Peyer's patch (tissue), 4 donors: ENCODE measurements around the gene ACTR5. TPM values are rescaled to one million over a fixed set of nuclear protein-coding genes. Genes with fewer than 3 reads are reported as not detected.

Experiments
- DNase-seq, 3 donors: peaks; one replicate each; pipeline ENCODE4 v3.0.0-alpha.2; 2017 to 2019
- H3K27ac ChIP-seq, 4 donors: fragments of 200-600 bp; sonication (generic); one replicate each; pipeline ENCODE4 v1.5.1; 2016 to 2019
- H3K27me3 ChIP-seq, 2 donors: fragments of 200-600 bp; sonication (generic); one replicate each; pipeline ENCODE4 v1.5.1; 2019
- H3K36me3 ChIP-seq, 3 donors: fragments of 200-600 bp; sonication (generic); one replicate each; pipeline ENCODE4 v1.5.1; 2016 to 2019
- H3K4me1 ChIP-seq, 4 donors: fragments of 200-600 bp; sonication (generic); one replicate each; pipeline ENCODE4 v1.5.1; 2016 to 2019
- H3K4me3 ChIP-seq, 4 donors: fragments of 200-600 bp; sonication (generic); 1 replicate in 3 of 4; 2 replicates in 1 of 4; pipeline ENCODE4 v1.5.1; 2016 to 2019; ENCODE audit warnings: mild to moderate bottlenecking in 1 of 4
- H3K9me3 ChIP-seq, 4 donors: fragments of 200-600 bp; sonication (generic); one replicate each; pipeline ENCODE4 v1.5.1; 2016 to 2019; ENCODE audit warnings: mild to moderate bottlenecking in 1 of 4
- POLR2A ChIP-seq, 2 donors: fragments of 450-650 bp; IDR thresholded peaks; one replicate each; pipeline ENCODE4 v1.5.1; 2017; ENCODE audit warnings: antibody characterized with exemption in 2 of 2, mild to moderate bottlenecking in 2 of 2, moderate library complexity in 2 of 2
- total RNA-seq, 4 donors: library from RNA; depleted of rRNA; stranded (reverse); fragments of >200 nt; gene quantifications; one replicate each; pipeline ENCODE4 v1.1.0, GENCODE V29; 2016
- TF ChIP-seq, protein P1 (sequence below), 6 experiments: fragments of 450-650 bp in 4 of 6; fragments of 200-600 bp in 2 of 6; sonication (generic) in 1 of 6; IDR thresholded peaks; one replicate each; pipeline ENCODE4 v1.5.1; 2017 to 2019; ENCODE audit warnings: antibody characterized with exemption in 6 of 6, mild to moderate bottlenecking in 3 of 6, moderate library complexity in 1 of 6

Gene ACTR5
- 10 to 100 TPM in 2 of 4 donors, 1 to 10 TPM in 2; 5.1 to 32.2 (median 11.0) TPM for total RNA-seq

DNA sequence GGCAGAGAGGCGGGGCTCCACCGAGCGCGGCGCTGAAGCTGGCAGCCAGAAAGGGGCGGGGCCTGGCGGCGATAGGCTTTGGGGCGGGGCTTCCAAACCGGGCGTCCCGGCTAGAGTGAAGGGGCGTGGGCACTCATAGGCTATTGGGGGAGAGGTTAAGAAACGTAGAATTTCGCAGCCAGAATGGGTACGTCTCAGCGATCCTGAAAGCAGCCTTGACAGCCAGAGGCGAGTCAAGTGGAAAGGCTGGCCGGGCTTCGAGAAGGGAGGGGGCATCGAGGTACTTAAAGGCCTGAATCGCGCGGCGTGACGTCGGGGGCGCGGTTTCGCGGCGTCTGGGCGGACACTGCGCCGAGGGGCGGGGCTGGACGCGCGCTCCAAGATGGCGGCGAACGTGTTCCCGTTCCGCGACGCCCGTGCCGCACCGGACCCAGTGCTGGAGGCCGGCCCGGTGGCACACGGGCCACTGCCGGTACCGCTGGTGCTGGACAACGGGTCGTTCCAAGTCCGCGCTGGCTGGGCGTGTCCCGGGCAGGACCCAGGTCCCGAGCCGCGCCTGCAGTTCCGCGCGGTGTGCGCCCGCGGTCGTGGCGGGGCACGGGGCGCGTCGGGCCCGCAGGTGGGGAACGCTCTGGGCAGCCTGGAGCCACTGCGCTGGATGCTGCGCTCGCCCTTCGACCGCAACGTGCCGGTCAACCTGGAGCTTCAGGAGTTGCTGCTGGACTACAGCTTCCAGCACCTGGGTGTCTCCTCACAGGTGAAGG, at the start of gene ACTR5:
Gene ACTR5, plus strand, starts transcription at position 364 of the 764 bp plus-strand sequence. Its CDS starts 19 bp downstream, at position 383.
- Histone ChIP-seq H3K9me3 (no peaks in the 10 kb centered on the region), H3K27ac (peak within 1 kb of the TSS; percentile 82 to 93 (median 86)), H3K4me3 (peak within 1 kb of the TSS; percentile 77 to 93 (median 83)), H3K36me3 (peaks cover 0 to 9% (median 0%) of the 10 kb centered on the region in 3 donors), H3K27me3 (no peaks in the 10 kb centered on the region), H3K4me1 (peaks cover 0 to 16% (median 1%) of the 10 kb centered on the region in 4 donors)
- peak; percentile 93 to 98 (median 97) for DNase-seq
- TF ChIP-seq POLR2A (IDR thresholded peaks at IDR 0.05): peak; percentile 43 to 51
- TF ChIP-seq, protein P1, sequence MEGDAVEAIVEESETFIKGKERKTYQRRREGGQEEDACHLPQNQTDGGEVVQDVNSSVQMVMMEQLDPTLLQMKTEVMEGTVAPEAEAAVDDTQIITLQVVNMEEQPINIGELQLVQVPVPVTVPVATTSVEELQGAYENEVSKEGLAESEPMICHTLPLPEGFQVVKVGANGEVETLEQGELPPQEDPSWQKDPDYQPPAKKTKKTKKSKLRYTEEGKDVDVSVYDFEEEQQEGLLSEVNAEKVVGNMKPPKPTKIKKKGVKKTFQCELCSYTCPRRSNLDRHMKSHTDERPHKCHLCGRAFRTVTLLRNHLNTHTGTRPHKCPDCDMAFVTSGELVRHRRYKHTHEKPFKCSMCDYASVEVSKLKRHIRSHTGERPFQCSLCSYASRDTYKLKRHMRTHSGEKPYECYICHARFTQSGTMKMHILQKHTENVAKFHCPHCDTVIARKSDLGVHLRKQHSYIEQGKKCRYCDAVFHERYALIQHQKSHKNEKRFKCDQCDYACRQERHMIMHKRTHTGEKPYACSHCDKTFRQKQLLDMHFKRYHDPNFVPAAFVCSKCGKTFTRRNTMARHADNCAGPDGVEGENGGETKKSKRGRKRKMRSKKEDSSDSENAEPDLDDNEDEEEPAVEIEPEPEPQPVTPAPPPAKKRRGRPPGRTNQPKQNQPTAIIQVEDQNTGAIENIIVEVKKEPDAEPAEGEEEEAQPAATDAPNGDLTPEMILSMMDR (IDR thresholded peaks at IDR 0.05): no peak

DNA sequence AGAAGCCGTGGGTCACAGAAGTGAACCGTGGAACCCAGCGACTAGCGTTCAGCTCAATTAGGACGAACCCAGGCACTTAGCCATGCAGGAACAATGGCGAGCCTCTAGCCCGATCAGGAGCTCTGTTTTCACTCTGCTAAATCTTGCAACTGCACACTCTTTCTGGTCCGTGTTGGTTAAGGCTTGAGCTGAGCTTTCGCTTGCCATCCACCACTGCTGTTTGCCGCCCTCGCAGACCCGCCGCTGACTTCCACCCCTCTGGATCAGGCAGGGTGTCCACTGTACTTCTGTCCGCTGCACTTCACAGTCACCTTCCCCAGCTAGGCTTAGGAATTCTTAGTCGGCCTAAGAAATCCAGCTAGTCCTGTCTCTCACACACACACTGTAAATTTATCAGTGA, 49.7 kb upstream of the ACTR5 start:
- Histone ChIP-seq H3K4me1 (no peaks in the 10 kb centered on the region), H3K9me3 (no peaks in the 10 kb centered on the region), H3K36me3 (no peaks in the 10 kb centered on the region), H3K4me3 (no peak overlapping the region), H3K27me3 (no peaks in the 10 kb centered on the region), H3K27ac (no peak overlapping the region)
- TF ChIP-seq, protein P1 (IDR thresholded peaks at IDR 0.05): no peak
- TF ChIP-seq POLR2A (IDR thresholded peaks at IDR 0.05): no peak
- no peak for DNase-seq

DNA sequence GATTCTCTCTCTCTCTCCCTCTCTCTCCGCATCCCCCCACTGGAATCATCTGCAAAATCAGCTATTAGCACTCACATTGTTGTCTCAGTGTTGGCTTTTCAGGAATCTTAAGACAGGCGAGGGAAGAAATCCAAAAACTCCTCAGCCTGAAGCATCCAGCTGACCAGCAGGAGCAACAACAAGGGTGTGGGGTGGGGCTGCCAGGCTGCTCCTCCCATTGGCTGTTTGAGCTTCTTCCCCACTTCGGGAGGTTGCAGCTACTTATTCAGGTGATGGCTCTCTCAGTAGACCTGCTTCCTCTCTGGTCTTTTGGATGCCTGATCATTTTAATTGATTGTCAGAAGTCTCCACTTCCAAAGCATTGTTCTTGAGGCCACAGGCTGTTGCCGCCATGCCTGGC, 48.1 kb upstream of the ACTR5 start:
- Histone ChIP-seq H3K4me3 (no peak overlapping the region), H3K27ac (no peak overlapping the region), H3K27me3 (no peaks in the 10 kb centered on the region), H3K4me1 (no peaks in the 10 kb centered on the region), H3K36me3 (no peaks in the 10 kb centered on the region), H3K9me3 (no peaks in the 10 kb centered on the region)
- no peak for TF ChIP-seq POLR2A (IDR thresholded peaks at IDR 0.05)
- TF ChIP-seq, protein P1 (IDR thresholded peaks at IDR 0.05): no peak
- DNase-seq: no peak

DNA sequence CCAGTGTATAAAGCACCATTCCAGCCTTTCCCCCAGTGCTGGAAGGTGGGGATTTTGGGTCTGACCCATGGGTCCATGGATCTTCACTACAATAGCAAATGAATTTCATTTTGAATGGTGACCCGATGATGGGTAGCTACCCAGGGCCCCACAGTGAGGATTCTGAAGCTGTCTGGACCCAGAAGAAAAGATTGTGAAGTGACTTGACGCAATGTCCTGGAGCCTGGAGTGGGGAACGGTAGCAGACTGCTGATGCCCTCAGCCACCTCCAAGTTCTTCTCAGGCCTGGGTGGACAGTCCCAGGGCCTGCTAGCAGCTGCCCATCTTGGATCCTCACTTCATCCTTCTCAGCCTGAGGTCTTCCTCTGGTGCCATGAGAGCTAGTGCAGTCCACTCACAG, 47.3 kb upstream of the ACTR5 start:
- H3K27me3 ChIP-seq: no peaks in the 10 kb centered on the region
- no peaks in the 10 kb centered on the region for H3K36me3 ChIP-seq
- TF ChIP-seq, protein P1 (IDR thresholded peaks at IDR 0.05): no peak
- no peak for TF ChIP-seq POLR2A (IDR thresholded peaks at IDR 0.05)
- H3K4me1 ChIP-seq: no peaks in the 10 kb centered on the region
- no peak for DNase-seq
- no peak overlapping the region for H3K4me3 ChIP-seq
- no peaks in the 10 kb centered on the region for H3K9me3 ChIP-seq
- no peak overlapping the region for H3K27ac ChIP-seq

DNA sequence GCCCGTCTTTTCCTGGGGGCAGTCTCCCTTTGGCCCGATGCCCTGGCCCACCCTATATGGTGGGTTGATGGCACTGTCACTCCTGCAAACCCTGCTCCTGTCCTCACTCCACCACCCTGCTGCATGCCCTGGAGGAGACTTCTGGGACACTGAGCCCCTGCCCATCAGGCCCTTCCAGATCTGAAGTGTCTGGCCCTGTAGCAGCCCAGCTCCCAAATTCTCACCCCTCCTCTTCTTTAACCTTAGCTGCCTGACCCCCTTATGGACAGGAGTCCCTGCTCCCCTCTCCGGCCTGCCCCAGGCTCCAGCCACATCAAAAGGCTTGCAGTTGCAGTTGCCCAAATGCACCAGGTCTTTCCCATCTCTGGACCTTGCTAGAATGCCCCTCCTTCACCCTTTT, 44.7 kb upstream of the ACTR5 start:
- Histone ChIP-seq H3K9me3 (no peaks in the 10 kb centered on the region), H3K27ac (no peak overlapping the region), H3K4me3 (no peak overlapping the region), H3K36me3 (no peaks in the 10 kb centered on the region), H3K4me1 (no peaks in the 10 kb centered on the region), H3K27me3 (no peaks in the 10 kb centered on the region)
- no peak for DNase-seq
- TF ChIP-seq, protein P1 (IDR thresholded peaks at IDR 0.05): no peak
- no peak for TF ChIP-seq POLR2A (IDR thresholded peaks at IDR 0.05)
